GM21529 (cell line): Measurements from ENCODE around the gene ORC1.

Source experiments
- ATAC-seq: cut with Tn5 transposase; IDR thresholded peaks from one replicate; pipeline ENCODE4 v1.9.1; 2021; ENCODE audit not compliant: unreplicated experiment

The ORC1 gene

GRCh38 chr1:52346653-52347052 is 57.6 kb downstream of the ORC1 start:
- ATAC-seq, result no peak

- no peak for ATAC-seq
Measured at GRCh38 chr1:52345252-52345651, 59.0 kb downstream of the ORC1 start.

- no peak for ATAC-seq
Measured at GRCh38 chr1:52343979-52344378, 60.2 kb downstream of the ORC1 start.

GRCh38 chr1:52341655-52342260 is 62.5 kb downstream of the ORC1 start:
- ATAC-seq, result no peak

GRCh38 chr1:52337439-52337838 is 66.8 kb downstream of the ORC1 start:
- ATAC-seq, result no peak

GRCh38 chr1:52334906-52335528 is 69.2 kb downstream of the ORC1 start:
- ATAC-seq, result no peak

- no peak for ATAC-seq
Measured at GRCh38 chr1:52332411-52332810, 71.8 kb downstream of the ORC1 start.

- ATAC-seq, result no peak
Measured at GRCh38 chr1:52328615-52329014, 75.6 kb downstream of the ORC1 start.

GRCh38 chr1:52325786-52326185 is 78.4 kb downstream of the ORC1 start:
- ATAC-seq, result no peak

GRCh38 chr1:52323731-52324130 is 80.5 kb downstream of the ORC1 start:
- ATAC-seq, result no peak
